HCT116 (cell line): ENCODE data around the gene PHF14.

Source experiments
- CBX3 ChIP-seq: IDR thresholded peaks from 2 replicates; pipeline ENCODE4 v1.6.1; 2012; ENCODE audit warnings: low read depth
- CTCF ChIP-seq, 3 experiments: fragments of 200-600 bp in 1 of 3; sonication (generic) in 1 of 3; IDR thresholded peaks in 2 of 3; conservative IDR thresholded peaks in 1 of 3; 2 replicates each; pipeline ENCODE4 v1.5.1; 2012 to 2017; ENCODE audit warnings: low read depth in 2 of 3, low read length in 2 of 3, antibody characterized with exemption in 1 of 3, borderline replicate concordance in 1 of 3, control low read depth in 1 of 3, mild to moderate bottlenecking in 1 of 3, mixed read lengths in 1 of 3, mixed run types in 1 of 3, moderate library complexity in 1 of 3; ENCODE audit not compliant: insufficient read depth in 1 of 3
- EZH2 ChIP-seq: fragments of 200-600 bp; sonication (generic); IDR thresholded peaks from 2 replicates; pipeline ENCODE4 v1.6.1; 2017; ENCODE audit warnings: antibody characterized with exemption, mixed run types
- POLR2A ChIP-seq: IDR thresholded peaks from 2 replicates; pipeline ENCODE4 v1.7.0; 2011; ENCODE audit warnings: borderline replicate concordance; ENCODE audit not compliant: insufficient read depth, insufficient read length; ENCODE audit errors: extremely low read depth
- POLR2AphosphoS5 ChIP-seq: IDR thresholded peaks from 2 replicates; pipeline ENCODE4 v1.6.1; 2011; ENCODE audit warnings: mild to moderate bottlenecking, low read depth, low read length, moderate library complexity
- RAD21 ChIP-seq: IDR thresholded peaks from 2 replicates; pipeline ENCODE4 v1.6.1; 2012; ENCODE audit warnings: low read depth, mild to moderate bottlenecking
- SRF ChIP-seq: IDR thresholded peaks from 2 replicates; pipeline ENCODE4 v1.6.1; 2012; ENCODE audit warnings: low read depth
- YY1 ChIP-seq: IDR thresholded peaks from 2 replicates; pipeline ENCODE4 v1.6.1; 2011; ENCODE audit warnings: low read length, low read depth, moderate library complexity, mild to moderate bottlenecking; ENCODE audit not compliant: insufficient replicate concordance; ENCODE audit errors: extremely low read depth
- ZNF274 ChIP-seq: fragments of 200-500 bp; sonication (Bioruptor generic); IDR thresholded peaks from 2 replicates; pipeline ENCODE4 v1.6.1; 2014; ENCODE audit warnings: mild to moderate bottlenecking, low read depth, low read length, inconsistent platforms

- TF ChIP-seq POLR2AphosphoS5: no peak
- TF ChIP-seq RAD21: no peak
- no peak for TF ChIP-seq POLR2A
- no peak for TF ChIP-seq YY1
- no peak for TF ChIP-seq CTCF (IDR thresholded peaks at IDR 0.05 in 2 of 3, conservative IDR thresholded peaks at IDR 0.05 in 1 of 3; ENCODE audit: borderline replicate concordance in 1 of 3, insufficient read depth in 1 of 3, low read depth in 2 of 3, low read length in 2 of 3)
- TF ChIP-seq CBX3: no peak
- no peak for TF ChIP-seq ZNF274
- TF ChIP-seq SRF: no peak
- no peak for TF ChIP-seq EZH2
Measured at GRCh38 chr7:11168650-11169170, 195.0 kb downstream of the PHF14 start.
